GM10266 (cell line): ENCODE results near the gene EPHA5.

Source experiments
- DNase-seq: peaks from one replicate; pipeline ENCODE4 v3.0.0; 2012; ENCODE audit errors: extremely low spot score
- CTCF ChIP-seq: IDR thresholded peaks from 2 replicates; pipeline ENCODE4 v1.5.1; 2012; ENCODE audit warnings: mild to moderate bottlenecking, low read depth; ENCODE audit not compliant: control insufficient read depth, insufficient read depth; ENCODE audit errors: missing control alignments

EPHA5 gene

GRCh38 chr4:65391382-65391781, 278.9 kb downstream of the EPHA5 start:
- DNase-seq = no peak
- TF ChIP-seq CTCF = no peak

- no peak for TF ChIP-seq CTCF
- DNase-seq = no peak
Observed at GRCh38 chr4:65386927-65387326, 283.4 kb downstream of the EPHA5 start.

GRCh38 chr4:65383589-65384305, 286.5 kb downstream of the EPHA5 start:
- TF ChIP-seq CTCF = no peak
- DNase-seq = no peak

GRCh38 chr4:65381648-65382047, 288.6 kb downstream of the EPHA5 start:
- DNase-seq = no peak
- TF ChIP-seq CTCF = no peak

GRCh38 chr4:65370709-65371108, 299.6 kb downstream of the EPHA5 start:
- no peak for DNase-seq
- no peak for TF ChIP-seq CTCF

- TF ChIP-seq CTCF = no peak
- DNase-seq = no peak
Observed at GRCh38 chr4:65367306-65367705, 303.0 kb downstream of the EPHA5 start.

- no peak for DNase-seq
- TF ChIP-seq CTCF = no peak
Observed at GRCh38 chr4:65358914-65359313, 311.4 kb downstream of the EPHA5 start.
